Activated CD4-positive, alpha-beta T cell treated with anti-CD3 and anti-CD28 coated beads for 48 hours (primary cell): ENCODE measurements around the gene ARHGEF10L.

Experiments
- DNase-seq: peaks from one replicate; pipeline ENCODE4 v3.0.0-alpha.2; 2020

The ARHGEF10L gene

DNA sequence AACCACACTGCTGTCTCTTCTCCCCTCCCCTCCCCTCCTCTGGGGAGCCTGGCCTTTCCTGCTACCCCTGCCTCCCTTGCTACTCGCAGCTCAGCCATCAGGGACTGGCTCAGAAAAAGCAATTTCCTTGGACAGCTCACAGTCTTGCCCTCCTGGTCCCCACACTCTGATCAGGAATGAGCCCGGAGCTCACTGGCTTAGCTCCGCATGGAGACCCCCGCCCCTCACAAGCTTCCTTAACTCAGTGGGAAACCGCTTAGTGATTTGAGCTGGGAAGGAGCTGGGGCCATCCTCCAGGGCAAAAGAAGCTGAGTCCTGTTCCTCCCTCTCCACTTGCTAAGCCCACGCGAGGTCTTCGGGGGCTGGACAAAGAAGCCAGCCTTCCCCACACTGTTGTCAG, 145.3 kb downstream of the ARHGEF10L start:
- no peak for DNase-seq

DNA sequence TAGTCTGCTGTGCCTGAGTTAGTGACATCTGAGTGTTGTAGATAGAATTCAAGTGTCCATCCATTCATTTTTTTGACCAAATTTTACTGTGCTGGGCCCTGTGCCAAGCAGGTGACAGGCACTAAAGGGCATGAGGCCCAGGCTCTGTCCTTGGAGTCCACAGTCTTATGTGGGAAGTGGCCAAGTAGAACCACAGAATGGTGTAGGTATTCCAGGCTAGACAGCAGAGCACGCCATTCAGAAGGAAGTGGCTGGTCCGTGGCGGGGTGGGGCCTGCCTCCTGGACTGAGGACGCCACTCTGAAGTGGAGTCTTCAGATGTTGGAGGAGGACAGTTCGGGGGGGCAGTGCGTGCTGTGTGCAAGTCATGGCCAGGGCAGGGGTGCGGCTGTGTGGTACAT, 146.8 kb downstream of the ARHGEF10L start:
- no peak for DNase-seq

DNA sequence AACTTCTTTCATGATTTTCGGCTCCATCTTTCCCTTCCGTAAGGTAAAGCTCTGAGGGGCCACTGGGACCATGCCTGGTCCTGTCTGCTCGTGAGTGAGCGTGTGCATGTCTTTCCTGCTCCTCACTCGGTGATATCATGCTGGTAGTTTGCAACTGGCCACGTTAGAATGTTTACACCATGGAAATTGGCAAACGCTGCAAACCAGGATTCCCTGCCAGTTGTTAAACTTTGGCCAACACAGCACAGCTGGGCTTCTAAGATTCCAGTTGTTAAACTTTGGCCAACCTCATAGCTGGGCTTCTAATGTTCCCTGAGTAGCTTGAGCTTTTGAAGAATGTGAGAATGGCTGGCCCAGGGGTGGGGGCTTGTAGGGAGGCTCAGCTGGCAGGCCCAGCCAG, 147.6 kb downstream of the ARHGEF10L start:
- DNase-seq, result no peak

DNA sequence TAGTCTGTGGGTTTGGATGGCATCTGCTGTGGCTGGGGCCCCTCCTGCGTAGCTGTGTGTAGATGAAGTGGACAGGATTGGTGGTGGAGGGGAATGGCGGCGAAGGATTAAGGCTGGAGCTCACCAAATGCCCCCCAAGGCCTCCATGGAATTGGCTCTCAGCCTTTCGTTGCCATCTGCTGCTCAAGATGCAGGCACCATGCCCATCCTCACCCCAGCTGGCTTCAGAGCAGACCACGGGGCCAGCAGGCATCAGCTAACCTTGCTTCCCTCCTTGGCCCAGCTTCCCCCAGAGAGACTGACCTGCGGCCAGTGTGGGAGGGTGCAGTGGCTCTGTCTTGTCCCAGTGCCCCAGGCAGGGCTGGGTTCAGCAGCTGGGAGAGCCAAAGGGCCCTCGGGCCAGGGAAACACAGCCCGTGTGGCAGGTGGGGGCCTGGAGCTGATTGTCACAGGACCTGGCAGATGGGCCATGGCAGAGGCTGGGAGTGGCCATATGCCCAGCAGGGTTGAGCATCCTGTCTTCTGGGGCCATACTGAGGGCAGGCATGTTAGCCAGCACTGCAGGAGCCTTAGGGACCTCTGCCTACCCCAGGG, 148.8 kb downstream of the ARHGEF10L start:
- DNase-seq, result no peak

DNA sequence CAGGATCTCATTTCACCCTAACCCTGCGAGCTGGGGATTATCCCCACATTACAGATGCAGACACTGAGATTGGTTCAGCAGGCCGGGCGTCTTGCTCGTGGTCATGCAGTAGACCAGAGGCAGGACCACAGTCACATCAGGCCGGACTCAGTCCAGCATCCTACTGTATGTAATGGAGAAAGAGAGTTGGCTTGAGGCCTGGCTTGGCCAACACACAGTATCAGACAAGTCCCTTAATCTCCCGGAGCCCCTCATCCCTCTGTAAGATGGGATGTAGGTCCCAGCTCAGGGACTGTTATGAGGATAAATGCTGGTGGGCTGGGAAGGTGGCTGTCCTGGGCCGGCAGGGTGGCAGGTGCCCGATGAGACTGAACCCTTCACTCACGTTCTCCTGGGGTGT, 149.5 kb downstream of the ARHGEF10L start:
- DNase-seq, result no peak

DNA sequence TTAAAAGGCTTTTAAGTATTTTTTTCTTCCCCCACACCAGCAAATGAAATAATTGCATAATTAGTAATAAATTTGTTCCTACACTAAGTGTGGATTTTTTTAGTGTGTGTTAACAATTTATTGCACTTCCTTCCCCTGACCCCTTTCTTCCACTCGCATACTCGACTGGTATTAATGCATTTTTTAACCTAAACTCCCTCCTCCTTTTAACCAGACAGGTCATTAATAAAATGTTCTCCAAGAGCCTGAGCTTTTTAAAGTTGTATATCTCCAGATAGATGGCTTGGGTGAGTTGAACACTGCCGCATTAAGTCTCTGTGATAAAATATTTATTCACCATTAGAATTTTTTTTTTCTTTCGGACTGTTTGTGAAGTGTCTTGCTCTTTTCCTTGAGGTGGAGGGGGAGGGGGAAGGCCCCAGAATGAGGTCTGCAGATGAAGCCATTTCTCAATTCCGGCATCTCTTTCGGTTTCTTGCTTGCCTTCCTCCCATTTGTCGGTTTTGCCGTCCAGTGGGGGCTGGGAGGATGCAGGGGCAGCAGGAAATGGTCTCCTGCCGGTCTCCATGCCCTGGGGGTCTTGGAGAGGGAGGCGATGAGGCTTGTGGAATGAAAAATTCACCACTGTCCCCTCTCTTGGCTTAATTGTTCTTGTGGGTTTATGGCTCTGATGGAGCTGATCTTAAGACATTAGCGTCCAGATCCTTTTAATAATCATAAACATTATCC, 151.6 kb downstream of the ARHGEF10L start:
- DNase-seq, result no peak

DNA sequence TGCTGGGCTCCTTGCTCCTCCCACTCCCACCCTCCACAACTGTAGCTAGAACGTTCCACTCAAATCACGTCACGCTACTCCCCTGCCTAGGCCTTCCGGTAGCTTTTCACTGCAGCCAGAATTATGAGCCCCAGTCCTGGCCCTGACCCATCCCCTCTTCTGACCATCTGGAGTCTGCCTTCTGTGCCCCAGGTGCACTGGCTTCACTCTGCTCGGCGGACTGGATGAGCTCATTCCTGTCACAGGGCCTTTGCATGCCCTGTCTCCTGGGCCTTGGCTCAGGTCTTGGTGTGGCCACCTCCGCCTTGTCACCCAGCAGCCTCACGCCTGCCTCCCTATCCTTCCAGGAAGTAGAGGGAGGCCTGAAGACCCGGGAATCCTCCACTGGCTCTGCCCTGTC, 153.1 kb downstream of the ARHGEF10L start:
- DNase-seq, result no peak

DNA sequence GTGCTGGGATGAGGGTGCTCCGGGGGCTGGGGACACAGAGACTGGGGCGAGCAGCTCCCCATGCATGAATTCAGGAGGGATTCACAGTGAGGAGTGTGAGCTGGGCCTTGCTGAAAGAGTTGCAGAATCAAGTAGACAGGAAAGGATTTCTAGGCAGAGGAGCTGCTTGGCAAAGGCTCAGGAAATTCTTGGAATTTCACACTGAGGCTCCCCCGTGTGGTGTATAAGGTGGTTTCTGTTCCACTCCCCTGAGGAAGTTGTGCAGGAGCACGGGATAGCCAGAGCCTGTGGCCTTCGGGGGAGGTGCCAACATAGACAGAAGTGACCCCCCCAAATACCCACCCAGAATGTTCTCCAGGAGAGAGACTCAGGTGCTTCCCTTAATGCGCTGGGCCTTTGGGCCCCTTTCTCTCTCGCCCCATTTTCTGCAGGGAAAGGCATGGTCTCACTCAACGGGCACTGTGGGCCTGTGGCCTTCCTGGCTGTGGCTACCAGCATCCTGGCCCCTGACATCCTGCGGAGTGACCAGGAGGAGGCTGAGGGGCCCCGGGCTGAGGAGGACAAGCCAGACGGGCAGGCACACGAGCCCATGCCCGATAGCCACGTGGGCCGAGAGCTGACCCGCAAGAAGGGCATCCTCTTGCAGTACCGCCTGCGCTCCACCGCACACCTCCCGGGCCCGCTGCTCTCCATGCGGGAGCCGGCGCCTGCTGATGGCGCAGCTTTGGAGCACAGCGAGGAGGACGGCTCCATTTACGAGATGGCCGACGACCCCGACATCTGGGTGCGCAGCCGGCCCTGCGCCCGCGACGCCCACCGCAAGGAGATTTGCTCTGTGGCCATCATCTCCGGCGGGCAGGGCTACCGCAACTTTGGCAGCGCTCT, 157.2 kb downstream of the ARHGEF10L start:
- no peak for DNase-seq

DNA sequence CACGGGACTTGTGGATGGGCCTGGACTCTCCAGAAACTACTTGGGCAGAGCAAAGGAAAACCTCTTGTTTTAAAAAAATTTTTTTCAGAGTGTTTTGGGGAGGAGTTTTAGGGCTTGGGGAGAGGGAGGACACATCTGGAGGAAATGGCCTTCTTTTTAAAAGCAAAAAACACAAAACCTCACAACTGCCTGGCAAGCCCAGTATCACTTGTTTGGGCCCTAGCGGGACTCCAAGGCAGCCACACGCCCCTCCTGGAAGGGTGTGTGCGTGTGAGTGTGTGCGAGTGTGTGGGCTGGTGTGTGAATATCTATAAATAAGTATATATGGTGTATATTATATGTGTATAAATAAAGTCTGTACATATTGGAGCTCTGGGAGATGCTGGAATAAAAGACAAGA, 158.0 kb downstream of the ARHGEF10L start:
- no peak for DNase-seq

DNA sequence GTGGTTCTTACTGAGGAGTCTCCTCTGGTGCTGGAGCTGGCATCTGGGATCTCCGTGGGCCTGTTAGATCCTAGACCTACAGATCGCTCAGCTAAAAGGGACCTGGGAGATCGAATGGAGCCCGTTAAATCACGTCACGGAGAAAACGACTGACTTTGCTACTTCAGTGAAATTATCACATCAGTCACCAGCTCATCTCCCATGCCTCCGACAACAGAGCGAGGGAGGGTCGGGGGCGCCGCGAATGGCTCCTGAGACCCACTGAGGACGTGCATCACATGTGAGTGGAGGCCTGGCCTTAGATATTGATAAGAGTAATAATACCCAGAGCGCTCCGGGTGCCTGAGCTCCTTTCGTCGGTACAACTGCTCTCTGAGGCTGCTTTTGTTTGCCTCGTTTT, 160.1 kb downstream of the ARHGEF10L start:
- DNase-seq, result no peak

DNA sequence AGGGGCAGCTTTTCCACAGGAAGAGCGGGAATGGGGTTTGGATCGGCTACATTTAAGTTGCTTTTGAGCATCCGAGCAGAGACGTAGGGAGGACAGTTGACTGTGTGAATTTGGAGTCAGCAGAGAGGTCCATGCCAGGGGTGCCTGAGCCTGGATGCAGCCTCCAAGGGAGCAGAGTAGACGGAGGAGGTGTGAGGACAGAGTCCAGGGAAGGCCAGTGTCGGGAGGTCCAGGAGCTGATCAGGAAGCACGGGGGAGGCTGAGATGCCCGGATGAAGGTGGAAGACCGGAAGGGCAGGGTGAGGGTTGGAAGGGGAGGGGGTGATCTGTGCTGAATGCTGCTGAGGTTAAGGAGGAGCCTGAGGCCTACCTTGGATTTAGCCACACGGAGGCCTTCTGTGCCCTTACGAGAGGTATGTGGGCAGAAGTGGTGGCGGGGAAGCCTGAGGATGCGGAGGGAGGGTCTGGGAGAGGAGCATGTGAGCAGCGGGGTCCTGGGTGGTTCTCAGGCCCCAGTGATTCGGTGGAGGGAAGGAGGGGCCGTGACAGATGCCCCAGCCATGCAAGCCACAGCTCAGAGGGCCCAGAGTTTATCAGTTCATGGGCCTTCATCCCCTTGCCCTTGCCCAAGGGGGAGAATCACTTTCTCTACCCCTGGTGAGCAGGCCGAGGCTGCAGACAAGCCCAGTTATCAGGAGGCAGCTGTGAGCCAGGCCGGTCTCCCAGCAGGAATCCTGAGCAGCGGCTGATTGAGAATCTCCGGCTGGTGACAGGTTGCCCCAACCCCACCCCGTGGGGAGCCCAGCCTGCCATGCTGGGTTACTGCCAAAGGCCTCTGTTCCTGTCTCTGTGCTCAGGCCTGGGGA, 161.7 kb downstream of the ARHGEF10L start:
- no peak for DNase-seq

DNA sequence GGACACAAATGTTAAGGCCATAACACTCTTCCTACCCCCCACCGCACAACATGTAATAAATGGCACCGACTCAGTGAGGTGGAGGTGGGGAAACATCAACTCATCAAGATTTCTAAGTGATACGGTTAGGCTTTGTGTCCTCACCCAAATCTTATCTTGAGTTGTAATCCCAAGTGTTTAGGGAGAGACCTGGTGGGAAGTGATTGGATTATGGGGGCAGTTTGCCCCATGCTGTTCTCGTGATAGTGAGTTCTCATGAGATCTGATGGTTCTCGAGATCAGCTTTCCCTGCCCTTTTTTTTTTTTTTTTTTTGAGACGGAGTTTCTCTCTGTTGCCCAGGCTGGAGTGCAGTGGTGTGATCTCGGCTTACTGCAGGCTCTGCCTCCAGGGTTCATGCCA, 164.7 kb downstream of the ARHGEF10L start:
- DNase-seq, result no peak

DNA sequence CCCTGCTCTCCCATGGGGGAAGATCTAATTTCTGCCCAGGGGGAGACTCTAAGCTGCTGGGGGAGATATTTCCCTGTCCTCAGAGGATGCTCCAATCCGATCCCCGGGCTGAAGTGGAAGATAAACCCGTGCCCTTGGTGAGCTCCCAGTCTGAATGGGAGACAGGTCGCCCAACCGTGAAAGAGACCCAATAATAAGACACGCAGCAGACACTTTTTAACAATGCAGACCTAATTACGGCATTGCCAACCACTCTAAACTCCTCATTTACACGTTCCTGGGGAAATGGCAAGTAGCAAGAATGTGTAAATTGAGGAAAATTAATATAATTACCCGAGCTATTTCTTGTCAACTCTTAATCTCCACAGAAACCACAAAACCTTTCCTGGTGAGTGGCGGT, 166.9 kb downstream of the ARHGEF10L start:
- DNase-seq, result no peak

DNA sequence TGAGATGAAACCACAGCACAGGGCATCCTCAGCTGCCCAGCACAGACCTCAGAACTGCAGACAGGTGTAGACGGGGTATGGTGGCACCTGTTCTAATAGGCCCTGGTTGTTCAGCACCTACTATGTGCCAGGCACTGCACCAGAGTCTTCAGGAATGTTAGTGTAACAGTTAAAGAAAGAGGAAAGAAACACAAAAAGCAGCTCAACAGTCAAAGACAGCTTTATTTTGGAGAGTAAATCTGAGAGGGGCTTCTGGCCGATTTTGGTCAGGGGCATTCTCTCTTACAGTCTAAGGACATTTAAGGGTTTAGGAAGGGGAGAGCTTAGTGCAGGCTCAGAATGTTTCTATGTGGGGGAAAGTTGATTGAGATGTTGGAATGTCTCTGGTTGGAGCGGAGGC, 170.5 kb downstream of the ARHGEF10L start:
- DNase-seq, result no peak

DNA sequence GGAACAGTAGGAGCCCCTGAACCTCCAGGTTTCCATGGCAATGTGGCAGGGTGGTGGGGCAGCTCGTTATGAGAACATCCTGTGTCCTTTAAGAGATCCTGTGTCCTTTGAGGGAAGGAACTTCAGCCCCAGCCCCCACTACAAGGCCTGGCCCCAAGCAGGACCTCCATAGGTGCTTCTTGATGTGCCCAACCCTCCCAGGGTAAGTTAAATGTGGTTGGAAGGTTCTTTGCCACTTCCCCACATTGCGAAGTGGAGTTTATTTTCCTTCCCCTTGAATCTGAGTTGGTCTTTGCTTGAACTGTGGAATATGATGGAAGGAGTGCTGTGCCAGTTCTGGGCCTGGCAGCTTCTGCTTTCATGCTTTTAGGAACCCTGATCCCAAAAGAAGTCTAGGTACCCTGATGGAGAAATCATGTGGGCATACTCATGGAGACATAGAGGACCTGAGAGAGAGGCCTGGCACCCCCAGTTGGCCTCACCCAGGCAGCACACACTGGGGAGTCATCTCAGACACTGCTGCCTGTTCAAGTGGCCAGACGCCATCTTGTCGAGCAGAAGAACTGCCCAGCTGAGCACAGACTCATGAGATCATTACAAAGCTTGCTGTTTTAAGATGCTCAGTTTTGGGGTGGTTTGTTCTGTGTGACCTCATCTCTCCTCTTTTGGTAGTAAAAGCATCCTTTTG, 171.5 kb downstream of the ARHGEF10L start:
- DNase-seq, result no peak

DNA sequence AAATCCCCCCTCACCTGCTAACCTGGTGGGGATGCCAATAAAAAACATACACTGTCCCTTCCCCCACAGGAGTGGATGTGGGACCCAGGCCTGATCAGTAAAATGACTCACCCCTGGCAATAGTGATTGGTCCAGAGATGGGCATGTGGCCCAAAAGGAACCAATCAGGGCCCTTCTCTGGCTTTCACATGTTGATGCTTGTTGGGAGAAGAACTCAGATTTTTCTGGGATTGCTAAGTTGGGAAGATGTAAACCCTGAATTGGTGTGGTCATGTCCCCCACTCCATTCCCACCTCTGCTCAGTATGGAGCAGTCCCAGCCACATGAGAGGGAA, 172.0 kb downstream of the ARHGEF10L start:
- DNase-seq, result no peak

DNA sequence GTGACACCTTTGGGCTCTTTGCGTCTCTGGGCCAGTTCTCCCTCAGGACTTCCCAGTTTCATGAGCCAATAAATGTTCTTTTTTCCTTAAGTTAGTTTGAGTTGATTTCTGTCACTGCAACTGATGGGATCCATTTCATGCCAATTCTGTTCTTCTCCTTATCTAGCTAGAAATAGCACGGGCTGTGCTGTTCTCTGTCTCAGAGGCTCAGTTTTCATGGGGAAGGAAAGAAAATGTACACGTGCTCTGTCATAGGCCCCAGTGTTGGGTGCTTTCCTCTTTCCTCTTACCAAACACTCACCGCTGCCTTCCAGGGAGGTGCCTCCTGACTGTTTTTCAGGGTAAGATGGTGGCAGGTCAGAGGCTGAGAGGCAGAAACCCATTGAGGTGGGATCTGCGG, 172.4 kb downstream of the ARHGEF10L start:
- DNase-seq, result no peak

DNA sequence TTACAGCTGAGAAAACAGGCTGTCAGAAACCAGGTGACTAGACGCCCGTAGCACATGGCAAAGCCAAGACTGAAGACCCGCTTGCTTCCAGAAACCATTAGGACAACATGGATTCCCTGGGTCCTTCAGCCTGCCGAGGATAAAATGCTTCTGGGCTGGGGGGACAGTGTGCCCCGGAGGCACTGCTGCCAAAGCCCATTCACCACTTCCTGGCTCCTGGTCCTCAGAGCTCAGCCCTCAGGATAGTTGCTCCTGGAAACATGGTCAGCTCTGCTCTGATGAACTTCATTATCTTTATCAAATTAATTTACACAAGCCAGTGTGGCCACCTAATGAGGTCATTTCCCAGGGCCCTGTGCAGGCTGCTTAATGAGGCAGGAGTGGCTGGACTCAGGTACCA, 174.5 kb downstream of the ARHGEF10L start:
- DNase-seq, result no peak

DNA sequence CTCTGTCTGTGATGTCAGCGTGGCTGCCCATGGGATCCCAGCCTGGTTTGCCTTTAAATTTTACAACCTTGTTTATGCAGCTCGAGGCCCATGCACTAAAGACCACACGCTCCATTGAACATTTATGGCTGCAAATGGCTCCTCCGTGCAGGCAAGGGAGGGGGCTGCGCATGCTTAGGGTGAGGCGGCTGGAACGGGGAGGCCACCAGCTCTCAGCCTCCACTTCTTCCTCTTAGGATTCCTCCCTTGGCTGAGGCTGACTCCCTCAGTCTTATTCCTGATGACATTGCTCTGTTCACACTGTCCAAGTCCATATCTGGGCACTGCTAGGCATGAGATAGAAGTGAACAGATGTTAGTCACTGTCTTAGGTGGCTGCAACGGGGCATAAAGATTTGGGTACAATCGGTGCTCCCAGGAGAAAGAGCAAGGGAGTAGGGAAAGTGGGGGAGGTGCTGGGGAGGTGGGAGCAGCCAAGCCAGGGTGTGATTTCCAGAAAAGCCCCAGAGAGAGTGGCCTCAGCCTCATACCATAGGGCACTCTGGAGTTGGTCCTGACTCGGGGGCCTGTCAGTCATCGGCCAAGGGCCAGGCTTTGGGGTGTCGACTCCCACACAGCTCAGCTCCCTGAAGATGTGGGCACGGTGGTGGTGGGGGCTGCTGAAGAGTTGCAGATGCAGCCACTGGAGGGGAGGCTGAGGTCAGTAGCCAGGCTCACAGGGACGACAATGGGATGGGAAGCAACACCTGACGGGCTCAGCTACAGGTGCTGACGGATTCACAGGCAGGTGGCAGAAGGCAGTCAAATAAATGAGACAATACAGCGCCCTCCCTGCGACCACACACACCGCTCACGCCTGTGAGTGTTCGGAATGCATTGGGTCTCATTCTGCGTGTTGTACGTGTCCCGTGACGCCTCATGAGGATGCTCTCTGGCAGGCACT, 178.4 kb downstream of the ARHGEF10L start:
- no peak for DNase-seq

DNA sequence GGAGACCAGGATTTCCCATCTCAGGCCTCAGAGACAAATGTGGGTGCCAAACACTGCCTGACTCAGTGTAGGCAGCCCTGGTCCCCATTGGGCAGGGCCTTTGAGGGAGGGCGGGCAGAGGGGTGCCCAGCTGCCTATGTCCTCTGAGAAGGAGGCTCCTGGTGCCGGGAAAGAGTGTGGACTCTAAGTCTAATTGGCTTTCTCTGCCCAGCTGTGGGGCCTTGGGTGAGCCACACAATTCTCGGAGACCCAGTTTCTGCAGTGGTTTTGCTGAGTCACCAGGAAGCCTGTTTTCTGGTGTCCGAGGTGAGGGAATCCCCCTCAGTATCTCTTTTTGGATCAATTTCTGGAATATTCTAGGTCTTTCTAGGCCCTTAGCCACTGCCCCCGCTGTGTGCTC, 180.4 kb downstream of the ARHGEF10L start:
- no peak for DNase-seq

DNA sequence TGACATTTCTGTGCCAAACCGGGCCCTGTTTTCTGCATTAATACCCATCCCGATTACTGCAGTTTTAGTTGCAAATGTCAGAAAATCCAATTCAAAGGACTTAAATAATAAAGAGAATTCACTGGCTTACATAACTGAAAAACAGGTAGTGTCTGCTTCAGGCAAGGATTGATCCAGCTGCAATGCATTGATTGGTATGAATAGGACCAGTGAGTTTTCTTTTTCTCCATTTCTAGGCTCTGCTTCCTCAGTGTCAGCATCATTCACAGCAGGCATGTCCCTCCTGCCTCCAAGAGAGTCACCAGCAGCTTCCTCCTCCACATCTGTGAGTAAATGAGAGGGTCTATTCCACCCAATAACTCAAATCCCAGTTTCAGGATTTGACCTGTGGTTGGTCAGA, 181.9 kb downstream of the ARHGEF10L start:
- no peak for DNase-seq
